Activated T-cell treated with anti-CD3 and anti-CD28 coated beads, Interleukin-2, amount 50 U/mL, for 24 hours (primary cell): Measurements from ENCODE around the gene DHRS2.
"Not testable (repeated sequence)": the region's sequence is repeated elsewhere in the genome, so short reads cannot be mapped to it uniquely, and the experiment has no call there.

ENCODE experiments used
- DNase-seq: peaks from one replicate; pipeline ENCODE4 v3.0.0-alpha.2; 2020
- H3K27ac Mint-ChIP-seq: 2 replicates; pipeline ENCODE4 v1.8.0; 2020; ENCODE audit warnings: mild to moderate bottlenecking, mixed read lengths
- H3K27me3 Mint-ChIP-seq: 2 replicates; pipeline ENCODE4 v1.8.0; 2020; ENCODE audit warnings: mixed read lengths
- H3K36me3 Mint-ChIP-seq: 2 replicates; pipeline ENCODE4 v1.8.0; 2020; ENCODE audit warnings: low read depth, mixed read lengths
- H3K4me1 Mint-ChIP-seq: 2 replicates; pipeline ENCODE4 v1.8.0; 2020; ENCODE audit warnings: low read depth, mixed read lengths
- H3K4me3 Mint-ChIP-seq: 2 replicates; pipeline ENCODE4 v1.8.0; 2020; ENCODE audit warnings: mild to moderate bottlenecking, moderate library complexity, mixed read lengths
- H3K9me3 Mint-ChIP-seq: 2 replicates; pipeline ENCODE4 v1.8.0; 2020; ENCODE audit warnings: mixed read lengths

Gene DHRS2

GRCh38 chr14:23605931-23606585, 30.1 kb upstream of the DHRS2 start:
- Mint-ChIP-seq H3K27ac (peak overlapping the region; percentile 91), H3K9me3 (peaks cover 7% of the 10 kb centered on the region), H3K4me3 (peak overlapping the region; percentile 7), H3K4me1 (peaks cover 51% of the 10 kb centered on the region), H3K36me3 (peaks cover 3% of the 10 kb centered on the region), H3K27me3 (no peaks in the 10 kb centered on the region)
- peak; percentile 42 for DNase-seq

GRCh38 chr14:23608454-23608853, 27.7 kb upstream of the DHRS2 start:
- H3K27ac Mint-ChIP-seq, result peak overlapping the region; percentile 90
- H3K9me3 Mint-ChIP-seq, result peaks cover 7% of the 10 kb centered on the region

GRCh38 chr14:23609001-23609400, 27.2 kb upstream of the DHRS2 start:
- H3K9me3 Mint-ChIP-seq, result peaks cover 7% of the 10 kb centered on the region
- H3K4me1 Mint-ChIP-seq, result peaks cover 55% of the 10 kb centered on the region
- H3K4me3 Mint-ChIP-seq, result no peak overlapping the region

More at GRCh38 chr14:23608454-23608853, 27.7 kb upstream of the DHRS2 start:
- peaks cover 55% of the 10 kb centered on the region for H3K4me1 Mint-ChIP-seq
- no peak for DNase-seq
- H3K36me3 Mint-ChIP-seq, result peaks cover 3% of the 10 kb centered on the region
- H3K27me3 Mint-ChIP-seq, result no peaks in the 10 kb centered on the region
- no peak overlapping the region for H3K4me3 Mint-ChIP-seq

GRCh38 chr14:23609411-23610089, 26.6 kb upstream of the DHRS2 start:
- H3K27me3 Mint-ChIP-seq, DNase-seq, H3K9me3 Mint-ChIP-seq, H3K4me3 Mint-ChIP-seq, H3K36me3 Mint-ChIP-seq: not testable (repeated sequence)
- Mint-ChIP-seq H3K27ac (peak overlapping the region; percentile 90), H3K4me1 (peaks cover 55% of the 10 kb centered on the region)

More at GRCh38 chr14:23609001-23609400, 27.2 kb upstream of the DHRS2 start:
- Mint-ChIP-seq H3K27me3 (no peaks in the 10 kb centered on the region), H3K27ac (peak overlapping the region; percentile 90), H3K36me3 (peaks cover 3% of the 10 kb centered on the region)
- DNase-seq, result no peak

GRCh38 chr14:23610090-23610814, 25.9 kb upstream of the DHRS2 start:
- Mint-ChIP-seq H3K27ac (peak overlapping the region; percentile 90), H3K4me3 (no peak overlapping the region)

GRCh38 chr14:23610815-23611289, 25.3 kb upstream of the DHRS2 start:
- Mint-ChIP-seq H3K36me3 (peaks cover 3% of the 10 kb centered on the region), H3K4me3 (no peak overlapping the region), H3K27me3 (no peaks in the 10 kb centered on the region), H3K9me3 (peaks cover 7% of the 10 kb centered on the region), H3K27ac (peak overlapping the region; percentile 90), H3K4me1 (peaks cover 47% of the 10 kb centered on the region)
- no peak for DNase-seq

More at GRCh38 chr14:23610090-23610814, 25.9 kb upstream of the DHRS2 start:
- DNase-seq, result no peak
- H3K4me1 Mint-ChIP-seq, result peaks cover 53% of the 10 kb centered on the region
- no peaks in the 10 kb centered on the region for H3K27me3 Mint-ChIP-seq
- peaks cover 7% of the 10 kb centered on the region for H3K9me3 Mint-ChIP-seq
- peaks cover 3% of the 10 kb centered on the region for H3K36me3 Mint-ChIP-seq

GRCh38 chr14:23612354-23612732, 23.8 kb upstream of the DHRS2 start:
- DNase-seq, result no peak
- Mint-ChIP-seq H3K9me3 (peaks cover 7% of the 10 kb centered on the region), H3K4me1 (peaks cover 33% of the 10 kb centered on the region), H3K36me3 (peaks cover 3% of the 10 kb centered on the region), H3K27me3 (no peaks in the 10 kb centered on the region), H3K27ac (no peak overlapping the region), H3K4me3 (no peak overlapping the region)

GRCh38 chr14:23612802-23613201, 23.4 kb upstream of the DHRS2 start:
- Mint-ChIP-seq H3K36me3 (peaks cover 3% of the 10 kb centered on the region), H3K27ac (no peak overlapping the region), H3K27me3 (no peaks in the 10 kb centered on the region), H3K9me3 (peaks cover 7% of the 10 kb centered on the region), H3K4me3 (no peak overlapping the region), H3K4me1 (peaks cover 31% of the 10 kb centered on the region)
- DNase-seq, result no peak

GRCh38 chr14:23613242-23614070, 22.7 kb upstream of the DHRS2 start:
- Mint-ChIP-seq H3K9me3 (peaks cover 7% of the 10 kb centered on the region), H3K36me3 (peaks cover 3% of the 10 kb centered on the region), H3K27ac (no peak overlapping the region), H3K4me3 (no peak overlapping the region), H3K27me3 (no peaks in the 10 kb centered on the region), H3K4me1 (peaks cover 30% of the 10 kb centered on the region)
- DNase-seq, result no peak

- Mint-ChIP-seq H3K27ac (no peak overlapping the region), H3K9me3 (no peaks in the 10 kb centered on the region), H3K4me3 (no peak overlapping the region), H3K27me3 (no peaks in the 10 kb centered on the region), H3K4me1 (peaks cover 20% of the 10 kb centered on the region), H3K36me3 (peaks cover 1% of the 10 kb centered on the region)
- no peak for DNase-seq
These were observed 21.8 kb upstream of the DHRS2 start for GRCh38 chr14:23614395-23614828.

- no peaks in the 10 kb centered on the region for H3K9me3 Mint-ChIP-seq
- peaks cover 6% of the 10 kb centered on the region for H3K4me1 Mint-ChIP-seq
- DNase-seq, result no peak
- H3K27ac Mint-ChIP-seq, result no peak overlapping the region
- H3K4me3 Mint-ChIP-seq, result no peak overlapping the region
- no peaks in the 10 kb centered on the region for H3K36me3 Mint-ChIP-seq
- no peaks in the 10 kb centered on the region for H3K27me3 Mint-ChIP-seq
These were observed 20.3 kb upstream of the DHRS2 start for GRCh38 chr14:23615856-23616255.

- Mint-ChIP-seq H3K27ac (no peak overlapping the region), H3K27me3 (no peaks in the 10 kb centered on the region), H3K9me3 (no peaks in the 10 kb centered on the region), H3K4me3 (no peak overlapping the region), H3K36me3 (no peaks in the 10 kb centered on the region), H3K4me1 (no peaks in the 10 kb centered on the region)
- DNase-seq, result no peak
These were observed 18.6 kb upstream of the DHRS2 start for GRCh38 chr14:23617539-23617938.

- no peaks in the 10 kb centered on the region for H3K9me3 Mint-ChIP-seq
- H3K27ac Mint-ChIP-seq, result no peak overlapping the region
- H3K36me3 Mint-ChIP-seq, result no peaks in the 10 kb centered on the region
- H3K4me1 Mint-ChIP-seq, result no peaks in the 10 kb centered on the region
- H3K4me3 Mint-ChIP-seq, result no peak overlapping the region
- H3K27me3 Mint-ChIP-seq, result no peaks in the 10 kb centered on the region
- DNase-seq, result no peak
These were observed 17.7 kb upstream of the DHRS2 start for GRCh38 chr14:23618415-23618988.
